Activated CD4-positive, CD25-positive, alpha-beta regulatory T cell (primary cell): Measurements from ENCODE around the gene MUC6.

ENCODE experiments used
- DNase-seq, 4 experiments: peaks; one replicate each; lab custom pipeline; 2025; lab: John Stamatoyannopoulos, UW

MUC6 gene

DNA sequence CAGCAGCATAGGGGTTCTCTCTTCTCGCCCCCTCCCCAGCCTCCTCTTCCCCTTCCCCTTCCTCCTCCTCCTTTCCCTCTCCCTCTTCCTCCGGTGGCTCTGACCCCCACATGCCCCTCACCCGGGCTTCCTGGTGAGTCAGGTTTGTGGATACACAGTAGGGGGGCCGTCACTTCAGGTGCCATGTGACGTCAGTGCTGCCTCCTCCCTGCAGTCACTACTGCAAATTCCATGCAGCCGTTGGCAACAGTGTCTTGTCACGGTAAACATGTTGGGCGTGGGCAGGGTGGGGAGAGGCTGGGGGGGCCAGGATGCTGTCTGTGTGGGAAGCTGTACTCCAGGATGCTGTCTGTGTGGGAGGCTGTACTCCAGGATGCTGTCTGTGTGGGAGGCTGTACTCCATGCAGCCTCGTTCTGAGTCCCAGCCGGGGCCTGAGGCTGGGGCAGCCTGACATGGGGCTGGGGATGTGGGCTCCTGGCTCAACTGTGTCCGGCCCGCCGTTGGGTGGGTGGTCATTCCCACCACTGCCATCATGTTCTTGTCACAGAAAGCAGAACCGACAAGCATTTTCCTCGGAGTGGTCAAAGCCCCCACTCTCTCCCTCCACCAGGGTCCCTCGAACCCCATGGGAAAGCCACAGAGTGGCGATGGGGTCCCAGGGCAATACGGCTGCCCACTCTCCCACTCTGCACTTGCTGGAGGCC lies 35.8 kb upstream of the MUC6 start:
- no peak for DNase-seq

DNA sequence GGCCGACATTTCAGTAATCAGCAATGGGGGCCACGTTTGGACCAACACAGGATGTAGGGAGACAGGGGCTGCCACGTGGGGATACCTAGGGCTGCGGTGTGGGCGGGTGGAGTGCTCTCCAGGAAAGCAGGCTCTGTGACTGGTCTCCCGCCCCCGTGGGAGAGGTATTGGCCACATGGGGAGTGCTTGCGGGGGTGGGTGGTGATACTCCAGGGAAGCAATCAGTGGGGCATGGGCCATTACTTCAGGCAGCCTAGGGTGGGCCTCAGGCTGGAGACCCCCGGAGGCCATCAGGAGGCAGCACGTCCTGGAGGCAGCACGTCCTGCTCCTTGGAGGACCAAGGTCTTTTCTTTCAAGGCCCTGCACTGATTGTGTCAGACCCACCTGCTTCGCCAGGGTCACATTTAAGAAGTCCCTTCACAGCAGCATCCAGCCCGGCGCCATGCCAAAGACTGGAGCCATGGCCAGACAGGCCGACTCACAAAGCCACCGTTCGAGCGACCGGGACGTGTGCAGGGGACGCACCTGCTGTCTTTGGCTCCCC lies 35.1 kb upstream of the MUC6 start:
- no peak for DNase-seq

DNA sequence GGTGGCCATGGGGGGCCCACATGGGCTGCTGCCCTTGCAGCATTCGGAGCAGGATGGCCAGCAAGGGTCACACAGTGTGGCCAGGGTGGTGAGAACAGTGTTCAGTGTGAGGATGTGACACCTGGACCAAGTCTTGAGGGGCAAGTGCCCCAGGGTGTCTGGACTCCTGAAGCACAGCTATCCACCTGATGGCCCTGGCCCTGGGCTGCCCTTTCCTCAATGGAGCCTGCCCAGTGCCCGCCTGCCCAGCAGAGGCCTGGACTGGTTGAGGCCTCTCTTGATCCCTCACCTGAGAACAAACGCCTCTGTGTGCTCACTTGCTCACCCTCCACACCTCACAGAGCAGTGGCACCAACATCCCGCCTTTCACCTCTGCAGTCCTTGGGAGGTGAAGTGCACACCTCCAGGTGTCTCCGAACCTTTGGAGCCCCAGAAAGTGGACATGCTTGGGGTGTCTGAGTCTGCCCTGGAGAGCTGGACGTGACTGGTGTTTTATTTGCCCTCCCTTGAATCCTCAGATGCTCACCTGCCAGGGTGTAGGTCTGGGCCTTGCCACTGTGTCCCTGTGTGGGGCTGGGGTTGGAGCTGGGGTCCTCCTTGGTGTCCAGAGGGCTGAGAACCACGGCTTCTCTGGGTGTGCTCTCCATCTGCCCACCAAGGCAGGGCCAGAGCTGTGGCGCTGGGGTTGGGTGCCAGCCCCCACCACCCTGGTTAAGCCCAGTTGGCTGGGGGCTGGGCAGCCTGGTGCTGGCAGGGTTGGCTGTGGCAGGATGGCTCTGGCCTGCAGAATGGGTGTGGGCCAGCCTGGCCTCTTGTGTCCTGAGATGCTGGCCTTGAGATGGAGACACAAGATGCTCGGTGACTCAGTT lies 34.3 kb upstream of the MUC6 start:
- DNase-seq, result no peak

DNA sequence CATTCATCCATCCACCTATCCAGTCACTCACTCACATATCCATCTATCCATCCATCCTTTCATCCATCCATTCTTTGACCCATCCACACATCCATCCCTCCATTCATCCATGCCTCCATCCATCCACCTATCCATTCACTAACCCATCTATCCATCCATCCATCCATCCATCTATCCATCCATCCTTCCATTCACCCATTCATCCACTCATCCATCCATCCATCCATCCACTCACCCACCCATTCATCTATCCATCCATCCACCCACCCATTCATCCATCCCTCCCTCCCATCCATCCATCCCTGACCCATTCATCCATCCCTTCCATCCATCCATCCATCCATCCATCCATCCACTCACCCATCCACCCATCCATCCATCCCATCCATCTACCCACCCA lies 33.2 kb upstream of the MUC6 start:
- no peak for DNase-seq

DNA sequence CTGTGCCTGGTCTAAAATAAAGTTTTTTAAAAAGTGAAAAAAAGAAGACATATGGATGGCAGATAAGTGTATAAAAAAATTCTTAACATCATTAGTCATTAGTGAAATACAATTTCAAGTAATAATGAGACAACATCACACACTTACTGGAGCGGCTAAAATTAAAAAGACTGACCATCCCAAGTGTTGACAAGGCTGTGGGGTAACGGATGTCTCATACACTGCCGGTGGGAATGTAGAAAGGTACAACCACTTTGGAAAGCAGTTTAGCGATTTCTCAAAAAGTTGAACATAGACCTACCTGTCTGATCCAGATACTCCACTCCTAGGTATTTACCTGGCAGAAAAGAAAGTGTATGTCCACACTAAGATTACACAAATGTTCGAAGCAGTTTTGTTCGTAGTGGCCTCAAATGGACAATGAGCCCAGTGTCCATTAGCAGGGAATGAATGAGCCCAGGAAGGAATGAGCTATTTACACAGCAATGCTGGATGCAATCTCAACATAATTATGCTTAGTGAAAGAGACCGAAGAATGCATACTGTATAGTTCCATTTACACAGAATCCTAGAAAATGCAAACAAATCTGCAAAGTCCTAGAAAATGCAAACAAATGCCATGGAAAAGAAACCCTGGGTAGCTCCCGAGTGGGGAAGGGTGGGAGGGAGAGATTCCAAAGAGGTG lies 31.4 kb upstream of the MUC6 start:
- no peak for DNase-seq

DNA sequence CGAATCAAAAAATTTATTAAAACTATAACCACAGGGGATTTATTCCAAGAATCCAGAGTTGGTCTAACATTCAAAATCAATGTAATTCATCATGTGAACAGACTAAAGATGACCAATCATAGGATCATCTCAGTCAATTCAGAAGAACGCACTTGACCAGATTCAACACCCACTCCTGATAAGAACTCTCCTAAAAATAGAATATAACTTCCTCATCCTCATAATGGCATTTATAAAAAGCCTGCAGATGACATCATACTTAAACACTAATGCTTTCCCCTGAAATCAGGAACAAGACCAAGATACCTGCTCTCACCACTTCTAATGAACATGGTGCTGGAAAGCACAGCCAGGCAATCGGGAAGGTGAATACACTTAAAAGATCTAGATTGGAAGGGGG lies 27.6 kb upstream of the MUC6 start:
- no peak for DNase-seq

DNA sequence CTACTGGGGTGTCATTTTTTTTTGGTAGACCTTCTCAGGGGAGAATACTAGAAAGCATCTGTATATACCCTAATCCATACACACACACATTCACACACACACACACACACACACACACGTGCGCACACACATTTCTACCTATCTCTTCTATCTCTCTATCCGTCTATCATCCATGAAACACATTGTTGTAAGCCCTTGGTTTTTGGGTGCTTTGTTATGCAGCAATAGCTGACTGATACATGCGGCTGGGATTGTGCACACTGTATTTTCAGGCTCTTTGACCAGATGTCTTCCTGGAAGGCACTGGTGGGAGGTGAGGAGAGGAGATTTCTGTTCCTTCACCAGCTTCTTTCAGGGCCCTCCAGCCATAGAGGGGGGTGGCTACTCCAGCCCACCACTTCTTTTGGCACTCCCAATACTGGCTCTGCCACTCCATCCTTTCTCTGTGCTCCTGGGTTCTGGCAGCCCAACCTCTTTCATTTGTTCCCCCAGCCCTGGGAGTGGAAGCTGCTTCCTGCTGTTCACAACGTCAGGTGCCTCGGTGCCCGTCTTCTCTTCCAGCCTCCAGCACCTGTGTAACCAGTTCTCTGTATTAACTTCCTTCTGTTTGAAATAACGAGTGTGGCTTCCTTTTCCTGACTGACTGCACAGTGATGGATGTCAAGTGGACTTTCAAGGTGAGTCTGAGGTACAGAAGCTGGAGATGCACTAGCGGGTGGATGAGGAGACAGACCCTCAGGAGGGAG lies 25.7 kb upstream of the MUC6 start:
- DNase-seq, result no peak

DNA sequence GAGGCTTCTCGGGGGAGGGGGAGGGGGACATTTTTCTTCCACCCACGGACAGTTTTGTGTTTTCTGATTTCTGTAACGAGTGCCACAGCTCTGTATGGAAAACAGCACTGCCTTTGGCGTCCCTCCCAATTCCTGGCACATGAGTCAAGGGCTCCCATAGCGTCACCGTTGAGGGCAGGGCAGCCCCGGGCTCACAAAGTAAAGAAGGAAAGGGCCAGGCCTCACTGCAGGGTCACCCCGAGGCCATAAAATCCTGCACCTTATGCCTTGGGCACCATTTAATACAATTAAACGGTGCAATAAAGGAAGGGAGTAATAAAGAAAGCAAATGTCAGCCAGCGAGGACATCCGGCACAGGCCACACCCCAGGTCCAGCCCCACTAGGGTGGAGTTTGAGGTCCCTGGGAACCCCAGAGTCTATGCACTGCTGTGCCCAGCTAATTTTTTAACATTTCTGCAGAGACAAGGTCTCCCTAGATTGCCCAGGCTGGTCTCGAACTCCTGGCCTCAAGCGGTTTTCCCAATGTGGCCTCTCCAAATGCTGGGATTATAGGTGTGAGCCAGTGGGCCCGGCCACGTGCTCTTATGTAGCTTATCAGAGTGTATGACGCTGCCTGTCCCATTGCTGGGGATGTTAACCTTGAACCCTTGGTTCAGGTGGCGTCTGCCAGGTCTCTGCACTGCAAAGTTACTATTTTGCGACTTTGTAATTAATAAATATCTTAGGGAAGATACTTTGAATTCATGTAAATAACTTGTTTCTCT lies 24.5 kb upstream of the MUC6 start:
- DNase-seq, result no peak

GRCh38 chr11:1060410-1060809 lies 23.9 kb upstream of the MUC6 start:
- no peak for DNase-seq

DNA sequence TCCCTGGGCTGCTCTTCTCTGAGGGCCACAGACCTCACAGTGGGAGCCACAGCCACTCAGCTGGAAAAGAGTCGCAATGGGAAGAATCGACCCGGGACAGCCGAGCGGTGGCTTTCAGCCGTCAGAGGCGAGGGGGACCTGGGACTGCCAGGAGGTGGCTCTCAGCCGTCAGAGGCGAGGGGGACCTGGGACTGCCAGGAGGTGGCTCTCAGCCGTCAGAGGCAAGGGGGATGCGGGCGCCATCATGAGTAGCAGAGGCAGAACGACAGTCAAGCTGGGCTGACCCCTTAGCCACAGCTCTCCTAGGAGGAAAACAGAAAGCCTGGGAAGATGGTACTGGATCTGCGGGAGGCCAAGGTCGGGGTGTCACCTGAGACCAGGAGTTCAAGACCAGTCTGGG lies 23.2 kb upstream of the MUC6 start:
- no peak for DNase-seq

DNA sequence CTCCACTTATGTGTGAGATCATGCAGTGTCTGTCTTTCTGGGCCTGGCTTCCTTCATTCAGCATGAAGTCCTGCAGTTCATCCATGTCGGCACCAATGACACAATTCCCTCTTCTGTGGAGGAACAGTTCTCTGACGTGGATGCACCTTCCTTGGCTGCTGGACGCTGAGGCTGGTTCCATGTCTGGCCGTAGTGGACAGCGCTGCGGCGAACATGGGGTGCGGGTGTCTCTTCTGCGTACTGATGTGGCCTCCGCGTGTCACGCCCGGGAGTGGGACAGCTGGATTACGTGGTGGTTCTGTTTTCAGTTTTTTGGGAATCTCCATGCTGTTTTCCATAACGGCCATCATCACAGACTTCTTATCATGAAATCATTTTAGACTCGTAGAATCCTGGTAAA lies 21.3 kb upstream of the MUC6 start:
- no peak for DNase-seq

- DNase-seq, result no peak
Measured at GRCh38 chr11:1055990-1056771, 19.7 kb upstream of the MUC6 start.

DNA sequence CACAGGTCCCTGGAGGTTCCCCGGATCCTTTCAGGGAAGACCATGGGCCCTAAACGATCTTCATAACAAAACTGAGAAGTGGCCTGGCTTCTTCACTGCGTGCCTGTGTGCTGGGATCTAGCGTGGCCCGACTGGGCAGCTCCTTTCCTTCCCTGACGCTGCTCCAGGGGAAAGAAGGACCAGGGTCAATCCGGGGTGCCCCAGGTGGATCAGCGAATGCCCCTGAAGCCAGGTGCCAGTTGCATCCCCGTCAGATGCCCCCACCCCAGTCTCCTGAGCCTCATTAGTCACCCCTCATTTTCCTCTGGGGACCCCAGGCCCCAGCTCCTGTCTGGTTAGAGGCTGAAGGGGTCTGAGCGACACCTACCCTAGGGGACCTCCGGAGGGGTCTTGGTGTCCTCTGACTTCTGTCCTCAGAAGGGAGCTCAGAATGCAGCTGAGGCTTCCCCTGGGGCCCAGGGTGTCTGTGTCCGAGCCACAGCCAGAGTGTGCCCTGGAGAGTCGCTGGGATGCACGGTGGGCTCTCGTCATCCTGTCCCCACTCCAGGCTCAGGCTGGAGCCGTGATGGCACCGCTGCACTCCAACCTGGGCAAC lies 18.7 kb upstream of the MUC6 start:
- DNase-seq, result no peak

- no peak for DNase-seq
Measured at GRCh38 chr11:1054143-1055108, 17.9 kb upstream of the MUC6 start.

- no peak for DNase-seq
Measured at GRCh38 chr11:1053121-1053901, 16.8 kb upstream of the MUC6 start.

DNA sequence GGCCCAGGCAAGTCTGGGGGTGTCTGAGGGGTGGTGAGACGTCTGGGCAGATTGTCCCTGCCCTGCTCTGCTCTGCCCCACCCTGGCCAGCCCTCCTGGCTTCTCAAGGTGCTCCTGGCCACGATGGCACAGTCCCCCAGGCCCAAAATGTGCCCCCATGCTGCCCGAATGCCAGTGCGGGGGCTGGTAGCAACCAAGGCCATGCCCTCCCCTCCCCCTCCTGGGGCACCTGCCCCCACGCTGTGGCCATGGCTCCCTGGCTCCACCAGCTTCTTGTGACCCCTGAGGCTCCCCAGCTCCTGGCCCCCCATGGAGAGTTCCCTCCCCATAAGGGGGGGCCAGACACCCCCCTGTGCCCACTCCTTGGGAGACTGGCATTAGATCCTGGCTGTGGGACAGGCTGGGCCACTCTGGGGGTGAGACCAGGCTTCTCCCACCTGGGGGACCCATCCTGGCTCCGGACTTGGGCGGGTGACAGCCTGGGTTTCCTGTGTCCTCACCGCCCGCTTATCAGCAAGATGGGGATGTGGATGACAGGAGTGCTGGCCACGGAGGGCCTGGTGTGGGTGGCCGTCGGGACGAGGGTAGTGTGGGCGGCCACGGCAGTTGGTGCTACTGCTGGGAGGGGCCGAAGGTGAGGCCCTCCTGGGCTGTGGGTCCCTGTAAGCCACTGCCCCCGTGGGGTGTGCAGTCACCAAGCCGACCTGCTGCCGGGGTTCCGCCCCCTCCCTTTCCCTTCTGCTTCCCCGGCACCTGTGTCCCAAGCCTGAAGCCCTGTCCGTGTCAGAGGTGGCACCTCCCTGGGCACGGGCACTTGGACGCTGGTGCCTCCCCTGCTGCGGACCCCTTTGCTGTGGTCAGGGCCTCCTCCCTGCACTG lies 15.9 kb upstream of the MUC6 start:
- DNase-seq, result no peak
